Omental fat pad (tissue), 4 donors: ENCODE data around the gene UNC5CL. TPM values are rescaled to one million over a fixed set of nuclear protein-coding genes. Genes with fewer than 3 reads are reported as not detected.

Source experiments
- ATAC-seq: fragments of 150-250 bp; one replicate; pipeline ENCODE4 v1.9.1; 2016; ENCODE audit warnings: mild to moderate bottlenecking, moderate library complexity; ENCODE audit not compliant: low FRiP score
- DNase-seq: peaks from one replicate; pipeline ENCODE4 v3.0.0-alpha.2; 2019; ENCODE audit warnings: low spot score
- CTCF ChIP-seq, 3 donors: fragments of 450-650 bp; IDR thresholded peaks; one replicate each; pipeline ENCODE4 v1.5.1; 2016 to 2017; ENCODE audit warnings: antibody characterized with exemption in 3 of 3, mild to moderate bottlenecking in 3 of 3, moderate library complexity in 2 of 3
- total RNA-seq, 4 donors: library from RNA; depleted of rRNA; stranded (reverse); fragments of >200 nt; gene quantifications; one replicate each; pipeline ENCODE4 v1.1.0, GENCODE V29; 2016

UNC5CL gene
- total RNA-seq, 4 donors from 2014 or later: 0.56 to 1.9 (median 0.80) TPM

DNA sequence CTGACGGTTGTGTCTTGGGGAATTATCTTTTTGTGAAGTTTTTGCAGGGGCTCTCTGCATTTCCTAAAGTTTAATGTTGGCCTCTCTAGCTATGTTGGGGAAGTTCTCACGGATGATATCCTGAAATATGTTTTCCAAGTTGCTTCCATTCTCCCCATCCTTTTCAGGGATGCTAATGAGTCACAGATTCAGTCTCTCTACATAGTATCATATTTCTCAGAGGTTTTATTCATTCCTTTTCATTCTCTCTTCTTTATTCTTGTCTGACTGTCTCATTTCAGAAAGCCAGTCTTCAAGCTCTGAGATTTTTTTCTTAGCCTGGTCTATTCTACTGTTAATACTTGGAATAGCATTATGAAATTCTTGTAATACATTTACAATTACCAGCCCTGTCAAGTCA is 61.3 kb downstream of the UNC5CL start:
- no peak for ATAC-seq
- no peak for TF ChIP-seq CTCF (IDR thresholded peaks at IDR 0.05)

GRCh38 chr6:40977085-40977484 is 61.9 kb downstream of the UNC5CL start:
- ATAC-seq (no peak), DNase-seq (no peak)
- TF ChIP-seq CTCF (IDR thresholded peaks at IDR 0.05): no peak

More for the DNA sequence above, 61.3 kb downstream of the UNC5CL start:
- DNase-seq: no peak

Other genes with a start within 250 kb of the UNC5CL start
- not detected for gene TSPO2, start 3.2 kb upstream of the UNC5CL start, total RNA-seq
- gene APOBEC2, start 14.0 kb upstream of the UNC5CL start, total RNA-seq: not detected
- 10 to 100 TPM in 2 of 4 donors, 1 to 10 TPM in 2; 7.2 to 19.5 (median 12.3) TPM for gene OARD1, start 33.1 kb upstream of the UNC5CL start, total RNA-seq
- 10 to 100 TPM; 16.3 to 25.9 (median 21.1) TPM for gene NFYA, start 33.8 kb upstream of the UNC5CL start, total RNA-seq
- 1 to 10 TPM in 1 of 4 donors, under 1 TPM in 1, not detected in 2; 0.56 to 5.3 TPM for gene TREML1, start 115.1 kb upstream of the UNC5CL start, total RNA-seq
- gene TREM2, start 123.9 kb upstream of the UNC5CL start, total RNA-seq: 100 to 1,000 TPM in 1 of 4 donors, 1 to 10 TPM in 2, not detected in 1; 3.1 to 119 (median 6.8) TPM
- gene TREML2, start 161.9 kb upstream of the UNC5CL start, total RNA-seq: 1 to 10 TPM in 1 of 4 donors, under 1 TPM in 3; 0.19 to 4.3 (median 0.34) TPM
- not detected for gene TREML4, start 189.1 kb upstream of the UNC5CL start, total RNA-seq
- 10 to 100 TPM in 1 of 4 donors, 1 to 10 TPM in 3; 5.8 to 20.2 (median 8.6) TPM for gene TREM1, start 247.5 kb upstream of the UNC5CL start, total RNA-seq